ENCODE results near the gene BNC2. TPM values are rescaled to one million over a fixed set of nuclear protein-coding genes. Genes with fewer than 3 reads are reported as not detected.

BNC2 gene
- total RNA-seq, 1 experiment from 2014 or later: not detected

DNA sequence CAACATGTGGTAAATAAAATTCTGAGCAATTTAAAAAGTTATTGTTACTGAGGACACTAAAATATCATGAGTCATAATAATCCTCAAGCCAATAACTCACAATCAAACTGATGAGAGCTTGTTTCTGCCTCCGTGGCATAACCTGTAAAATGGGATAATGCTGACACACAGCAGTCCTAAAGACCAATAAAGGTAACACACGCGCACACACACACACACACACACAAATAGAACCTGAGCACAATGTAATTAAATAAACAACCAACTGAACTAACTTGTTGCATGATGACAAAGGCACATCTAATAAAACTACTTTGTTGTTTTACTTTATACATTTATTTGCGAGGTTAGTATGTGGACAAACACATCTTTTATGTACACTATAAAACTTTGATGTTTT, 358.2 kb downstream of the BNC2 start:
- TF ChIP-seq, protein P1, sequence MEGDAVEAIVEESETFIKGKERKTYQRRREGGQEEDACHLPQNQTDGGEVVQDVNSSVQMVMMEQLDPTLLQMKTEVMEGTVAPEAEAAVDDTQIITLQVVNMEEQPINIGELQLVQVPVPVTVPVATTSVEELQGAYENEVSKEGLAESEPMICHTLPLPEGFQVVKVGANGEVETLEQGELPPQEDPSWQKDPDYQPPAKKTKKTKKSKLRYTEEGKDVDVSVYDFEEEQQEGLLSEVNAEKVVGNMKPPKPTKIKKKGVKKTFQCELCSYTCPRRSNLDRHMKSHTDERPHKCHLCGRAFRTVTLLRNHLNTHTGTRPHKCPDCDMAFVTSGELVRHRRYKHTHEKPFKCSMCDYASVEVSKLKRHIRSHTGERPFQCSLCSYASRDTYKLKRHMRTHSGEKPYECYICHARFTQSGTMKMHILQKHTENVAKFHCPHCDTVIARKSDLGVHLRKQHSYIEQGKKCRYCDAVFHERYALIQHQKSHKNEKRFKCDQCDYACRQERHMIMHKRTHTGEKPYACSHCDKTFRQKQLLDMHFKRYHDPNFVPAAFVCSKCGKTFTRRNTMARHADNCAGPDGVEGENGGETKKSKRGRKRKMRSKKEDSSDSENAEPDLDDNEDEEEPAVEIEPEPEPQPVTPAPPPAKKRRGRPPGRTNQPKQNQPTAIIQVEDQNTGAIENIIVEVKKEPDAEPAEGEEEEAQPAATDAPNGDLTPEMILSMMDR (IDR thresholded peaks at IDR 0.05; ENCODE audit: unreplicated experiment): no peak
- Mint-ChIP-seq H3K27me3 (ENCODE audit: unreplicated experiment) (no peaks in the 10 kb centered on the region), H3K36me3 (ENCODE audit: insufficient read depth, unreplicated experiment) (no peaks in the 10 kb centered on the region), H3K27ac (ENCODE audit: unreplicated experiment) (no peak overlapping the region), H3K9me3 (ENCODE audit: low read depth, unreplicated experiment) (no peaks in the 10 kb centered on the region), H3K4me1 (ENCODE audit: low read depth, unreplicated experiment) (no peaks in the 10 kb centered on the region), H3K4me3 (ENCODE audit: low read depth, unreplicated experiment) (no peak overlapping the region)
- intact Hi-C loops (cut with micrococcal nuclease; ENCODE audit: unreplicated experiment): no loop called here
- DNase-seq: no peak
- no TSS peak for BruUV-seq (replicated peaks)
- CTCF ChIA-PET: no interaction called here

DNA sequence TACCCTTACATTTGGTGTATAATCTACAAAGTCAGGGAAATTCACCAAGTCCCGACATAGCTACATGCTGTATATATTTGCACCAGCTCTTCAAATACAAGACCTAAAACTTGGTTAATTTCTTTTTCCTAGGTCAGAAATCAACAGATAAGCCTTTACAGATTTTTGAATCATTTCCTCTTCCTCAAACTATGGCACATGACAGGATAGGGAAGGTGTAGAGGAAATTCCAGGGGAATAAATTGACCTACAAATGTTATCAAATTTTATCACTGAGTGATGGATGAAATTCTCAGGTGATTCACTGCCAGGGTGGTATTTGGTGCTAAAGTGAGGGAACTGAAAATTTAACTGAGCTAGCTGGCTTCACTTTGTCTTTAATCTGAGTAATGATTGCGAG, 360.0 kb downstream of the BNC2 start:
- CTCF ChIA-PET: interaction anchor here (0.6 kb wide), 2 partner anchors 17 to 356 kb away, joined by 3 read pairs; no protein-coding TSS in a partner anchor
- Mint-ChIP-seq H3K9me3 (ENCODE audit: low read depth, unreplicated experiment) (no peaks in the 10 kb centered on the region), H3K36me3 (ENCODE audit: insufficient read depth, unreplicated experiment) (no peaks in the 10 kb centered on the region), H3K4me1 (ENCODE audit: low read depth, unreplicated experiment) (no peaks in the 10 kb centered on the region), H3K4me3 (ENCODE audit: low read depth, unreplicated experiment) (no peak overlapping the region), H3K27ac (ENCODE audit: unreplicated experiment) (no peak overlapping the region), H3K27me3 (ENCODE audit: unreplicated experiment) (no peaks in the 10 kb centered on the region)
- intact Hi-C loops (cut with micrococcal nuclease; ENCODE audit: unreplicated experiment): no loop called here
- TF ChIP-seq, protein P1 (IDR thresholded peaks at IDR 0.05; ENCODE audit: unreplicated experiment): no peak
- no TSS peak for BruUV-seq (replicated peaks)
- DNase-seq: no peak

DNA sequence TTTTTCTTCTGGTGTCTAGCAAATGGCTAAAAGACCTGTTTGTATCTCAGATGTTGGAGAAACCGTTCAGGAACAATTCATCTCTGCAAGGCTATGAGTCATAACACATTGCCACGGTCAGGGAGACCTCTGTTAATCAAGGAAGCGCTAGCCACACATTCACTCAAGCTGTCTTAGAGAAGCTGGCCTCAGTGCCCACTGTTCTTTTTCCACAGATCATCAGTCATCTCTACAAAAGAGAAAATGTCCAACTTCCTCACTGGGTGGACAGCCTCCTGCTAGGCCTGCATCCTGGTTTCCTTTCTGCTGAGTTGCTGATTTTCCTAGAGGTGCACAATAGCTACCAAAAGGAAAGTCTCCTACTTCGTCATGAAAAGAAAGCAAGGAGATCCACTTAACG, 360.5 kb downstream of the BNC2 start:
- CTCF ChIA-PET: interaction anchor here (0.6 kb wide), 1 partner anchor 18 kb away, joined by 3 read pairs; no protein-coding TSS in a partner anchor
- no TSS peak for BruUV-seq (replicated peaks)
- Mint-ChIP-seq H3K9me3 (ENCODE audit: low read depth, unreplicated experiment) (no peaks in the 10 kb centered on the region), H3K4me1 (ENCODE audit: low read depth, unreplicated experiment) (no peaks in the 10 kb centered on the region), H3K27ac (ENCODE audit: unreplicated experiment) (no peak overlapping the region), H3K27me3 (ENCODE audit: unreplicated experiment) (no peaks in the 10 kb centered on the region), H3K36me3 (ENCODE audit: insufficient read depth, unreplicated experiment) (no peaks in the 10 kb centered on the region), H3K4me3 (ENCODE audit: low read depth, unreplicated experiment) (no peak overlapping the region)
- no peak for DNase-seq
- TF ChIP-seq, protein P1 (IDR thresholded peaks at IDR 0.05; ENCODE audit: unreplicated experiment): no peak
- intact Hi-C loops (cut with micrococcal nuclease; ENCODE audit: unreplicated experiment): no loop called here

DNA sequence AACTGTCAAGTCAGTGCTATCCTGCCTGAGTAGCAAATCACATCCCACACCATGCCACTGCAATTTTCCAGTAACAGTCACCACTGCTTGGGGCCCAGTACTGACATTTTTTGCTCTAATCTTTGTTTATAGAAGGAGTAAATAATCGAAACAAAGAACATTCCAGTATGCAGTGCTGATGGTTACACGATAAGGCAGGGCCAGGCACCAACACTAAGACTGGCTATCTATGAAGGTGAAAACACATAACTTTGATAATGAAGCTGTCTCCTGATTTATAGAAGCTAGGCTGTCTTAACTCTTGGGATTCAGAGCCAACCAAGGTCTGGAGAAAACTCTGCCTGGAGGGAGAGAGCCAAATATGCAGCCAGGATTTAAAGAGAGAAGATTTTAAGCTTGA, 365.3 kb downstream of the BNC2 start:
- CTCF ChIA-PET: no interaction called here
- intact Hi-C loops (cut with micrococcal nuclease; ENCODE audit: unreplicated experiment): no loop called here
- Mint-ChIP-seq H3K4me1 (ENCODE audit: low read depth, unreplicated experiment) (no peaks in the 10 kb centered on the region), H3K27ac (ENCODE audit: unreplicated experiment) (no peak overlapping the region), H3K36me3 (ENCODE audit: insufficient read depth, unreplicated experiment) (no peaks in the 10 kb centered on the region), H3K27me3 (ENCODE audit: unreplicated experiment) (no peaks in the 10 kb centered on the region), H3K9me3 (ENCODE audit: low read depth, unreplicated experiment) (no peaks in the 10 kb centered on the region), H3K4me3 (ENCODE audit: low read depth, unreplicated experiment) (no peak overlapping the region)
- TF ChIP-seq, protein P1 (IDR thresholded peaks at IDR 0.05; ENCODE audit: unreplicated experiment): no peak
- no TSS peak for BruUV-seq (replicated peaks)
- DNase-seq: no peak

Measured in Calu3 (cell line).